ENCODE data around the gene INPP4A. TPM values are rescaled to one million over a fixed set of nuclear protein-coding genes. Genes with fewer than 3 reads are reported as not detected.

Gene INPP4A
- total and polyA plus RNA-seq, 10 of the 15 experiments (the other 5 are each of a cell fraction or from before 2014, with no cell fraction given) = 4.7 to 62.3 (median 36.9) TPM

DNA sequence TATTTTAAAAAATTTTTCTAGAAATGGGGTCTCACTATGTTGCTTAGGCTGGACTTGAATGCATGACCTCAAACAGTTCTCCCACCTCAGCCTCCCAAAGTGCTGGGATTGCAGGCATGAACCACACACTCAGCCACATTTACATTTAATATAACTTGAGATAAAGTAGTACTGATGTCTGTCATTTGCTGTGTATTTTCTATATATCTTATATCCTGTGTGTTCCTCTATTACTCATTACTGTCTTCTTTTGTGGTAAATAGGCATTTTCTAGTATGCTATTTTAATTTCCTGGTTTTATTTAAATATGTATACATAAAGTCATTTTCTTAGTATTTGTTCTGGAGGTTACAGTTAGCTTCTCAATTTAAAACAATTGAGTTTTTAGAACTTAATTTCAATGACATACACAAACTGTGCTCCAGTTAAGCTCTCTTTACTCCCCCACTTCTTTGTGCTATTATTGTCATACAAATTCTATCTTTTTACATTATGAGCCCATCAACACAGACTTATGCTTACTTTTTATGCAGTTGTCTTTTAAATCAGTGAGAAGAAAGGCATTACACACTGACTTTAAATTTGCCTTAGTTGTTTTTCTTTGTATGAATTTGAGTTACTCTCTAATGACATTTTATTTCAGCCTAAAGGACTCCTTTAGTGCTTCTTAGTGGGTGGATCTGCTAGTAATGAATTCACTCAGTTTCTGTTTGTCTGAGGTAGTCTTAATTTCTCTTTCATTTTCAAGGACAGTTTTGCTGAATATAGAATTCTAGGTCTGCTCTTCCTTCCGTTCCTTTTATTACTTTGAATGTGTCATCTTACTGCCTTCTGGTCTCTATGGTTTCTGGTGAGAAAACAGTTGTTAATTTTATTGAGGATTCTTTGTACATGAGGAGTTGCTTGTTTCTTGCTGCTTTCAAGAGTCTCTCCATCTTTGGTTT is 6.2 kb upstream of the INPP4A start (continued):
- TF ChIP-seq, protein P1, sequence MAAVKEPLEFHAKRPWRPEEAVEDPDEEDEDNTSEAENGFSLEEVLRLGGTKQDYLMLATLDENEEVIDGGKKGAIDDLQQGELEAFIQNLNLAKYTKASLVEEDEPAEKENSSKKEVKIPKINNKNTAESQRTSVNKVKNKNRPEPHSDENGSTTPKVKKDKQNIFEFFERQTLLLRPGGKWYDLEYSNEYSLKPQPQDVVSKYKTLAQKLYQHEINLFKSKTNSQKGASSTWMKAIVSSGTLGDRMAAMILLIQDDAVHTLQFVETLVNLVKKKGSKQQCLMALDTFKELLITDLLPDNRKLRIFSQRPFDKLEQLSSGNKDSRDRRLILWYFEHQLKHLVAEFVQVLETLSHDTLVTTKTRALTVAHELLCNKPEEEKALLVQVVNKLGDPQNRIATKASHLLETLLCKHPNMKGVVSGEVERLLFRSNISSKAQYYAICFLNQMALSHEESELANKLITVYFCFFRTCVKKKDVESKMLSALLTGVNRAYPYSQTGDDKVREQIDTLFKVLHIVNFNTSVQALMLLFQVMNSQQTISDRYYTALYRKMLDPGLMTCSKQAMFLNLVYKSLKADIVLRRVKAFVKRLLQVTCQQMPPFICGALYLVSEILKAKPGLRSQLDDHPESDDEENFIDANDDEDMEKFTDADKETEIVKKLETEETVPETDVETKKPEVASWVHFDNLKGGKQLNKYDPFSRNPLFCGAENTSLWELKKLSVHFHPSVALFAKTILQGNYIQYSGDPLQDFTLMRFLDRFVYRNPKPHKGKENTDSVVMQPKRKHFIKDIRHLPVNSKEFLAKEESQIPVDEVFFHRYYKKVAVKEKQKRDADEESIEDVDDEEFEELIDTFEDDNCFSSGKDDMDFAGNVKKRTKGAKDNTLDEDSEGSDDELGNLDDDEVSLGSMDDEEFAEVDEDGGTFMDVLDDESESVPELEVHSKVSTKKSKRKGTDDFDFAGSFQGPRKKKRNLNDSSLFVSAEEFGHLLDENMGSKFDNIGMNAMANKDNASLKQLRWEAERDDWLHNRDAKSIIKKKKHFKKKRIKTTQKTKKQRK (IDR thresholded peaks at IDR 0.05; ENCODE audit: low read depth, low read length) = no peak
- TF ChIP-seq BCL11A (IDR thresholded peaks at IDR 0.05; ENCODE audit: low read depth, low read length) (no peak), BHLHE40 (IDR thresholded peaks at IDR 0.05; ENCODE audit: borderline replicate concordance in 1 of 2, low read depth in 2 of 2, low read length in 1 of 2) (no peak), IKZF1 (conservative IDR thresholded peaks at IDR 0.05) (no peak), NR2C1 (IDR thresholded peaks at IDR 0.05) (no peak), RAD51 (IDR thresholded peaks at IDR 0.05) (no peak), GATAD2B (conservative IDR thresholded peaks at IDR 0.05; ENCODE audit: low read depth) (no peak), TARDBP (IDR thresholded peaks at IDR 0.05; ENCODE audit: borderline replicate concordance) (no peak), SIN3A (IDR thresholded peaks at IDR 0.05; ENCODE audit: low read depth, low read length) (no peak), SREBF2 (IDR thresholded peaks at IDR 0.05; ENCODE audit: low read length) (no peak), IRF4 (IDR thresholded peaks at IDR 0.05; ENCODE audit: low read depth, low read length) (0 out of 2 replicates have a peak, but pooled peaks have one; percentile 73), RAD21 (IDR thresholded peaks at IDR 0.05; ENCODE audit: insufficient read depth, low read depth, low read length) (no peak)

All from GM12878 (cell line).